NCI-H1105 treated with DMSO at 0.1 percent for 48 hours (cell line): ENCODE data around the gene BBS10.
"Not testable (repeated sequence)": the region's sequence is repeated elsewhere in the genome, so short reads cannot be mapped to it uniquely, and the experiment has no call there.

ENCODE experiments used
- DNase-seq: peaks from one replicate; lab custom pipeline; 2025; lab: John Stamatoyannopoulos, UW

BBS10 gene

GRCh38 chr12:76329606-76330005 is 18.6 kb downstream of the BBS10 start:
- no peak for DNase-seq

- DNase-seq: no peak
These were observed 19.1 kb downstream of the BBS10 start for GRCh38 chr12:76329159-76329558.

- DNase-seq: not testable (repeated sequence)
These were observed 28.5 kb downstream of the BBS10 start for GRCh38 chr12:76319595-76320319.

GRCh38 chr12:76318773-76319594 is 29.2 kb downstream of the BBS10 start:
- no peak for DNase-seq

- DNase-seq: no peak
These were observed 30.2 kb downstream of the BBS10 start for GRCh38 chr12:76317976-76318375.

GRCh38 chr12:76316468-76316867 is 31.7 kb downstream of the BBS10 start:
- no peak for DNase-seq

GRCh38 chr12:76313299-76313698 is 34.9 kb downstream of the BBS10 start:
- DNase-seq: no peak

GRCh38 chr12:76312315-76312714 is 35.9 kb downstream of the BBS10 start:
- DNase-seq: no peak

GRCh38 chr12:76311796-76312195 is 36.4 kb downstream of the BBS10 start:
- no peak for DNase-seq

GRCh38 chr12:76310110-76310509 is 38.1 kb downstream of the BBS10 start:
- no peak for DNase-seq

- no peak for DNase-seq
These were observed 39.3 kb downstream of the BBS10 start for GRCh38 chr12:76308866-76309265.

- DNase-seq: no peak
These were observed 41.1 kb downstream of the BBS10 start for GRCh38 chr12:76307083-76307482.

GRCh38 chr12:76303989-76304460 is 44.2 kb downstream of the BBS10 start:
- no peak for DNase-seq

GRCh38 chr12:76303365-76303764 is 44.9 kb downstream of the BBS10 start:
- DNase-seq: no peak

- DNase-seq: no peak
These were observed 47.9 kb downstream of the BBS10 start for GRCh38 chr12:76300297-76300665.

- no peak for DNase-seq
These were observed 48.5 kb downstream of the BBS10 start for GRCh38 chr12:76299536-76300296.
